Suprapubic skin (tissue), 4 donors: Measurements from ENCODE around the gene ZBTB7B.

Experiments used
- EP300 ChIP-seq: sonication (generic); formaldehyde crosslinking; IDR thresholded peaks from one replicate; pipeline ENCODE4 v1.6.1; 2017; ENCODE audit warnings: antibody characterized with exemption
- POLR2A ChIP-seq, 2 donors: fragments of 450-650 bp; IDR thresholded peaks; one replicate each; pipeline ENCODE4 v1.6.1; 2017; ENCODE audit warnings: antibody characterized with exemption in 2 of 2, mild to moderate bottlenecking in 2 of 2, moderate library complexity in 2 of 2
- POLR2AphosphoS5 ChIP-seq, 3 donors: sonication (generic); formaldehyde crosslinking; IDR thresholded peaks; one replicate each; pipeline ENCODE4 v1.6.1; 2017; ENCODE audit warnings: antibody characterized with exemption in 3 of 3
- TF ChIP-seq, protein P1 (sequence below), 2 donors: fragments of 200-600 bp in 1 of 2; fragments of 450-650 bp in 1 of 2; sonication (generic) in 1 of 2; IDR thresholded peaks; one replicate each; pipeline ENCODE4 v1.5.1; 2016 to 2019; ENCODE audit warnings: antibody characterized with exemption in 2 of 2, mild to moderate bottlenecking in 1 of 2, moderate library complexity in 1 of 2

DNA sequence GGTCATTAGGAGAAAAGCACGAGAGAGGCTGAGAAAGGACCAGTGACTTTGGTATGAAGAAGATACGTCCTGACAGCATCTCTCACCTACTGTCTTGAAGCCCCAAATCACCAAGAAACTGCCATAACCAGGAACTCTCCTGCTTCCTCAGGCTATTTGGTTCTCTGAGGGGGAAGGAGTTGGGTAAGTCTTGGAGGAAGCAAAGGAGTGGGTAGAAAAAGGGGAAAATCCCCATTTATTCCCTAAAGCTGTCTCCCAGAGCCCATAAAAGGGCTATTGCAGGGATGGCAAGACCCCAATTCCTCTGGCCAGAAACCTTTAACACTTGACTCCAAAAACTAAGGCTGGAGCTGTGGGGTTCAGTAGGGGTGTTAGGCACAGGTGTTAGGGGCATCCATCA, 44.6 kb upstream of the ZBTB7B start:
- TF ChIP-seq POLR2A (IDR thresholded peaks at IDR 0.05): no peak
- TF ChIP-seq, protein P1, sequence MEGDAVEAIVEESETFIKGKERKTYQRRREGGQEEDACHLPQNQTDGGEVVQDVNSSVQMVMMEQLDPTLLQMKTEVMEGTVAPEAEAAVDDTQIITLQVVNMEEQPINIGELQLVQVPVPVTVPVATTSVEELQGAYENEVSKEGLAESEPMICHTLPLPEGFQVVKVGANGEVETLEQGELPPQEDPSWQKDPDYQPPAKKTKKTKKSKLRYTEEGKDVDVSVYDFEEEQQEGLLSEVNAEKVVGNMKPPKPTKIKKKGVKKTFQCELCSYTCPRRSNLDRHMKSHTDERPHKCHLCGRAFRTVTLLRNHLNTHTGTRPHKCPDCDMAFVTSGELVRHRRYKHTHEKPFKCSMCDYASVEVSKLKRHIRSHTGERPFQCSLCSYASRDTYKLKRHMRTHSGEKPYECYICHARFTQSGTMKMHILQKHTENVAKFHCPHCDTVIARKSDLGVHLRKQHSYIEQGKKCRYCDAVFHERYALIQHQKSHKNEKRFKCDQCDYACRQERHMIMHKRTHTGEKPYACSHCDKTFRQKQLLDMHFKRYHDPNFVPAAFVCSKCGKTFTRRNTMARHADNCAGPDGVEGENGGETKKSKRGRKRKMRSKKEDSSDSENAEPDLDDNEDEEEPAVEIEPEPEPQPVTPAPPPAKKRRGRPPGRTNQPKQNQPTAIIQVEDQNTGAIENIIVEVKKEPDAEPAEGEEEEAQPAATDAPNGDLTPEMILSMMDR (IDR thresholded peaks at IDR 0.05): no peak
- TF ChIP-seq POLR2AphosphoS5 (IDR thresholded peaks at IDR 0.05): no peak
- TF ChIP-seq EP300: no peak
